H1 (cell line): ENCODE results near the gene SUPT20H. TPM values are rescaled to one million over a fixed set of nuclear protein-coding genes. Genes with fewer than 3 reads are reported as not detected.

ENCODE experiments used
- CHD1 ChIP-seq: IDR thresholded peaks from 2 replicates; pipeline ENCODE4 v1.6.1; 2012; ENCODE audit warnings: low read depth, low read length, improper control_type of control experiment
- CREB1 ChIP-seq: IDR thresholded peaks from 2 replicates; pipeline ENCODE4 v1.6.1; 2012; ENCODE audit warnings: inconsistent platforms
- EZH2 ChIP-seq: fragments of 200-600 bp; sonication (generic); IDR thresholded peaks from 2 replicates; pipeline ENCODE4 v1.7.1; 2012; ENCODE audit warnings: low read depth, mild to moderate bottlenecking, moderate library complexity, low read length, inconsistent platforms; ENCODE audit not compliant: severe bottlenecking
- HDAC6 ChIP-seq: IDR thresholded peaks from one replicate; pipeline ENCODE4 v1.7.1; 2012; ENCODE audit warnings: low read depth, mild to moderate bottlenecking, inconsistent platforms, low read length, moderate library complexity
- NANOG ChIP-seq: IDR thresholded peaks from 2 replicates; pipeline ENCODE4 v1.6.1; 2011; ENCODE audit warnings: low read length, low read depth, mild to moderate bottlenecking, inconsistent platforms; ENCODE audit not compliant: insufficient read depth, poor library complexity, severe bottlenecking
- POU5F1 ChIP-seq: IDR thresholded peaks from 2 replicates; pipeline ENCODE4 v1.6.1; 2011; ENCODE audit warnings: low read depth, mild to moderate bottlenecking, low read length, moderate library complexity
- RBBP5 ChIP-seq: IDR thresholded peaks from 2 replicates; pipeline ENCODE4 v1.7.1; 2012; ENCODE audit warnings: low read depth, mild to moderate bottlenecking, inconsistent platforms, low read length, moderate library complexity, borderline replicate concordance
- SAP30 ChIP-seq: fragments of 300-600 bp; sonication (generic); IDR thresholded peaks from 2 replicates; pipeline ENCODE4 v1.7.1; 2012; ENCODE audit warnings: low read length, moderate library complexity, mild to moderate bottlenecking, inconsistent platforms; ENCODE audit not compliant: insufficient read depth, insufficient replicate concordance
- TCF12 ChIP-seq: IDR thresholded peaks from 2 replicates; pipeline ENCODE4 v1.6.1; 2011; ENCODE audit warnings: low read depth, mild to moderate bottlenecking, low read length
- polyA plus RNA-seq, 7 experiments: library from polyadenylated mRNA; depleted of rRNA in 3 of 7; stranded (reverse) in 5 of 7; unstranded in 2 of 7; fragments of >200 nt in 5 of 7; fragments of 200-250 nt in 2 of 7; gene quantifications; 1 replicate in 5 of 7; 2 replicates in 1 of 7; 4 replicates in 1 of 7; pipeline versions ENCODE4 v1.2.1 to v1.2.3, GENCODE V29; 2011 to 2013; ENCODE audit warnings: missing spikeins in 2 of 7, mixed read lengths in 2 of 7
- total RNA-seq: library from RNA; stranded (reverse); fragmentation: NEBNext Ultra II Directional; extraction: Animal tissue kit (Norgen Biotek cat#: 25700); gene quantifications from 2 replicates; pipeline ENCODE4 v1.2.1, GENCODE V29; 2021
- TF ChIP-seq, protein P1 (sequence below): fragments of 300-600 bp; sonication (generic); IDR thresholded peaks from 2 replicates; pipeline ENCODE4 v1.7.1; 2012; ENCODE audit warnings: low read length, moderate library complexity, mild to moderate bottlenecking, inconsistent platforms; ENCODE audit not compliant: insufficient replicate concordance

The SUPT20H gene
- total and polyA plus RNA-seq, 2 of the 8 experiments (the other 6 are each of a cell fraction or from before 2014, with no cell fraction given), result 69.2 to 75.1 TPM

DNA sequence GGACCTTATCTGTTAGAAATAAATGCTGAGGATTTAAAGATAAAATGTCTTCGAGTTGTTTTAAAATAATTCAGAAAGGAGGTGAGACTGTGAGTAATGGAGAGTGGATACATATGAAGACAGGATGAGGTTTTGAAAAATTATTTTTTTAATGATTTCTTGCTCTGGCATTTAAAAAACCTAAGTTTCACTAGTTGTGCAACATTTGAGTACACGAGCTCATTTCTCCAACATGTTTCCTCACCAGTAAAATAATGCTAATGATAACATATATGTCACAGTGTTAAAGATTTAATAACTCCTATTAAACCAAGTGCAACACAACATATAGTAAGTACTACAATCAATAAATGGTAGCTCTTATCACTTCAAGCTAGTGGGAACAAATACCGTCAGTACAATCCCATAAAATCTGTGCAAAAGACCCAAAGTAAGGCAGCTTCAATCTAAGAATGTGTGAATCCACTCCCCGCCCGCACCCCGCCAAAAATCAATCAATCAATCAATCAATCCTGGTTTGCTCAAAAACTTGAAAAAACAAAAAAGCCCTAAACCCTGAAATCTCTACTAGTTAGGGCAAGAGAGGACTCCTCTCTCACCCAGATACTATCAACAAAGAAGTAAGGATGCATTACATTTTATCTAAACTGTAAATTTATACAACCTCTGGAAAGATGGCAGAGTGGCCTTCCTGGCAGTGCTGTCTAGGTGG is 61.6 kb downstream of the SUPT20H start (continued):
- TF ChIP-seq, protein P1, sequence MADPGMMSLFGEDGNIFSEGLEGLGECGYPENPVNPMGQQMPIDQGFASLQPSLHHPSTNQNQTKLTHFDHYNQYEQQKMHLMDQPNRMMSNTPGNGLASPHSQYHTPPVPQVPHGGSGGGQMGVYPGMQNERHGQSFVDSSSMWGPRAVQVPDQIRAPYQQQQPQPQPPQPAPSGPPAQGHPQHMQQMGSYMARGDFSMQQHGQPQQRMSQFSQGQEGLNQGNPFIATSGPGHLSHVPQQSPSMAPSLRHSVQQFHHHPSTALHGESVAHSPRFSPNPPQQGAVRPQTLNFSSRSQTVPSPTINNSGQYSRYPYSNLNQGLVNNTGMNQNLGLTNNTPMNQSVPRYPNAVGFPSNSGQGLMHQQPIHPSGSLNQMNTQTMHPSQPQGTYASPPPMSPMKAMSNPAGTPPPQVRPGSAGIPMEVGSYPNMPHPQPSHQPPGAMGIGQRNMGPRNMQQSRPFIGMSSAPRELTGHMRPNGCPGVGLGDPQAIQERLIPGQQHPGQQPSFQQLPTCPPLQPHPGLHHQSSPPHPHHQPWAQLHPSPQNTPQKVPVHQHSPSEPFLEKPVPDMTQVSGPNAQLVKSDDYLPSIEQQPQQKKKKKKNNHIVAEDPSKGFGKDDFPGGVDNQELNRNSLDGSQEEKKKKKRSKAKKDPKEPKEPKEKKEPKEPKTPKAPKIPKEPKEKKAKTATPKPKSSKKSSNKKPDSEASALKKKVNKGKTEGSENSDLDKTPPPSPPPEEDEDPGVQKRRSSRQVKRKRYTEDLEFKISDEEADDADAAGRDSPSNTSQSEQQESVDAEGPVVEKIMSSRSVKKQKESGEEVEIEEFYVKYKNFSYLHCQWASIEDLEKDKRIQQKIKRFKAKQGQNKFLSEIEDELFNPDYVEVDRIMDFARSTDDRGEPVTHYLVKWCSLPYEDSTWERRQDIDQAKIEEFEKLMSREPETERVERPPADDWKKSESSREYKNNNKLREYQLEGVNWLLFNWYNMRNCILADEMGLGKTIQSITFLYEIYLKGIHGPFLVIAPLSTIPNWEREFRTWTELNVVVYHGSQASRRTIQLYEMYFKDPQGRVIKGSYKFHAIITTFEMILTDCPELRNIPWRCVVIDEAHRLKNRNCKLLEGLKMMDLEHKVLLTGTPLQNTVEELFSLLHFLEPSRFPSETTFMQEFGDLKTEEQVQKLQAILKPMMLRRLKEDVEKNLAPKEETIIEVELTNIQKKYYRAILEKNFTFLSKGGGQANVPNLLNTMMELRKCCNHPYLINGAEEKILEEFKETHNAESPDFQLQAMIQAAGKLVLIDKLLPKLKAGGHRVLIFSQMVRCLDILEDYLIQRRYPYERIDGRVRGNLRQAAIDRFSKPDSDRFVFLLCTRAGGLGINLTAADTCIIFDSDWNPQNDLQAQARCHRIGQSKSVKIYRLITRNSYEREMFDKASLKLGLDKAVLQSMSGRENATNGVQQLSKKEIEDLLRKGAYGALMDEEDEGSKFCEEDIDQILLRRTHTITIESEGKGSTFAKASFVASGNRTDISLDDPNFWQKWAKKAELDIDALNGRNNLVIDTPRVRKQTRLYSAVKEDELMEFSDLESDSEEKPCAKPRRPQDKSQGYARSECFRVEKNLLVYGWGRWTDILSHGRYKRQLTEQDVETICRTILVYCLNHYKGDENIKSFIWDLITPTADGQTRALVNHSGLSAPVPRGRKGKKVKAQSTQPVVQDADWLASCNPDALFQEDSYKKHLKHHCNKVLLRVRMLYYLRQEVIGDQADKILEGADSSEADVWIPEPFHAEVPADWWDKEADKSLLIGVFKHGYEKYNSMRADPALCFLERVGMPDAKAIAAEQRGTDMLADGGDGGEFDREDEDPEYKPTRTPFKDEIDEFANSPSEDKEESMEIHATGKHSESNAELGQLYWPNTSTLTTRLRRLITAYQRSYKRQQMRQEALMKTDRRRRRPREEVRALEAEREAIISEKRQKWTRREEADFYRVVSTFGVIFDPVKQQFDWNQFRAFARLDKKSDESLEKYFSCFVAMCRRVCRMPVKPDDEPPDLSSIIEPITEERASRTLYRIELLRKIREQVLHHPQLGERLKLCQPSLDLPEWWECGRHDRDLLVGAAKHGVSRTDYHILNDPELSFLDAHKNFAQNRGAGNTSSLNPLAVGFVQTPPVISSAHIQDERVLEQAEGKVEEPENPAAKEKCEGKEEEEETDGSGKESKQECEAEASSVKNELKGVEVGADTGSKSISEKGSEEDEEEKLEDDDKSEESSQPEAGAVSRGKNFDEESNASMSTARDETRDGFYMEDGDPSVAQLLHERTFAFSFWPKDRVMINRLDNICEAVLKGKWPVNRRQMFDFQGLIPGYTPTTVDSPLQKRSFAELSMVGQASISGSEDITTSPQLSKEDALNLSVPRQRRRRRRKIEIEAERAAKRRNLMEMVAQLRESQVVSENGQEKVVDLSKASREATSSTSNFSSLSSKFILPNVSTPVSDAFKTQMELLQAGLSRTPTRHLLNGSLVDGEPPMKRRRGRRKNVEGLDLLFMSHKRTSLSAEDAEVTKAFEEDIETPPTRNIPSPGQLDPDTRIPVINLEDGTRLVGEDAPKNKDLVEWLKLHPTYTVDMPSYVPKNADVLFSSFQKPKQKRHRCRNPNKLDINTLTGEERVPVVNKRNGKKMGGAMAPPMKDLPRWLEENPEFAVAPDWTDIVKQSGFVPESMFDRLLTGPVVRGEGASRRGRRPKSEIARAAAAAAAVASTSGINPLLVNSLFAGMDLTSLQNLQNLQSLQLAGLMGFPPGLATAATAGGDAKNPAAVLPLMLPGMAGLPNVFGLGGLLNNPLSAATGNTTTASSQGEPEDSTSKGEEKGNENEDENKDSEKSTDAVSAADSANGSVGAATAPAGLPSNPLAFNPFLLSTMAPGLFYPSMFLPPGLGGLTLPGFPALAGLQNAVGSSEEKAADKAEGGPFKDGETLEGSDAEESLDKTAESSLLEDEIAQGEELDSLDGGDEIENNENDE, result no peak
- TF ChIP-seq POU5F1 (no peak), EZH2 (no peak), HDAC6 (no peak), CREB1 (no peak), RBBP5 (no peak), SAP30 (no peak), TCF12 (no peak), CHD1 (no peak), NANOG (no peak)
